Measurements from ENCODE around the gene TSPAN7. TPM values are rescaled to one million over a fixed set of nuclear protein-coding genes. Genes with fewer than 3 reads are reported as not detected.
A peak's percentile ranks its signal among the peaks of the same experiment; 100 is the strongest.

Gene TSPAN7
- total RNA-seq, 1 donor from 2014 or later, result 54.6 TPM

DNA sequence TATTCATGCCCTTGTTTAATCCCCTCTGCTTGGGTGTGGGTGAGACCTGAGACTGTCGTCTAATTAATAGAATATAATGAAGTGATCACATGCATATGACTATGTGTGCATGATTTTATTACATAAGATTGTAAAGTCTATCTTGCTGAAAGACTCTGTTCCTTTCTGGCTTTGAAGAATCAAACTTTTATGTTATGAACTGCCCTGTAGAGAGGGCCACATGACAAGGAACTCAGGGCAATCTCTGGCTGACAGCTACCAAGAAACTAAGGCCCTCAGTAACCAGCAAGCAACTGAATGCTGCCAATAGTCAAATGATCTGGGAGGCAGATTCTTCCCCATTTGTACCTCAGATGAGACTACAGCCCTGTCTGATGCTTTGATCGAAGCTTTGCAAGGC is 13.5 kb downstream of the TSPAN7 start:
- H3K4me1 ChIP-seq, result no peaks in the 10 kb centered on the region
- H3K36me3 ChIP-seq, result no peaks in the 10 kb centered on the region
- H3K9me3 ChIP-seq, result no peaks in the 10 kb centered on the region
- TF ChIP-seq, protein P1, sequence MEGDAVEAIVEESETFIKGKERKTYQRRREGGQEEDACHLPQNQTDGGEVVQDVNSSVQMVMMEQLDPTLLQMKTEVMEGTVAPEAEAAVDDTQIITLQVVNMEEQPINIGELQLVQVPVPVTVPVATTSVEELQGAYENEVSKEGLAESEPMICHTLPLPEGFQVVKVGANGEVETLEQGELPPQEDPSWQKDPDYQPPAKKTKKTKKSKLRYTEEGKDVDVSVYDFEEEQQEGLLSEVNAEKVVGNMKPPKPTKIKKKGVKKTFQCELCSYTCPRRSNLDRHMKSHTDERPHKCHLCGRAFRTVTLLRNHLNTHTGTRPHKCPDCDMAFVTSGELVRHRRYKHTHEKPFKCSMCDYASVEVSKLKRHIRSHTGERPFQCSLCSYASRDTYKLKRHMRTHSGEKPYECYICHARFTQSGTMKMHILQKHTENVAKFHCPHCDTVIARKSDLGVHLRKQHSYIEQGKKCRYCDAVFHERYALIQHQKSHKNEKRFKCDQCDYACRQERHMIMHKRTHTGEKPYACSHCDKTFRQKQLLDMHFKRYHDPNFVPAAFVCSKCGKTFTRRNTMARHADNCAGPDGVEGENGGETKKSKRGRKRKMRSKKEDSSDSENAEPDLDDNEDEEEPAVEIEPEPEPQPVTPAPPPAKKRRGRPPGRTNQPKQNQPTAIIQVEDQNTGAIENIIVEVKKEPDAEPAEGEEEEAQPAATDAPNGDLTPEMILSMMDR (IDR thresholded peaks at IDR 0.05), result no peak
- H3K4me3 ChIP-seq, result no peak overlapping the region
- intact Hi-C loops (cut with DNase I), result no loop called here
- no peaks in the 10 kb centered on the region for H3K27me3 ChIP-seq (ENCODE audit: low read depth)
- ATAC-seq, result no peak
- no peak for DNase-seq
- H3K27ac ChIP-seq, result no peak overlapping the region

DNA sequence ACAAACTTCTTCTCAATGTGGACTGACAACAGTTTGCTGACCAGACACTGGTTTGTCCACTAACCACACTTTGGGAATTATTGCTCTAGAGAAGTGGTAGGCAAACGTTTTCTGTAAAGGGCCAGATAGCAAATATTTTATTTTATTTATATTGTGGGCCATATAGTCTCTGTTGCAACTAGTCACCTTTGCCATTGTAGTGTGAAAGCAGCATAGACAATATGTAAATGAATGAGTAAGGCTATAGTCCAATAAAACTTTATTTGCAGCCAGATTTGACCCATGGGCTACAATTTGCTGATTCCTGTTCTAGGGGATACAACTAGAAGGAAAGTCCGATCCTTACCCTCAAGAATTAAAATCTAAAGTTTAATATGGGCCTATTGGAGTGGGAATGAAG is 14.5 kb downstream of the TSPAN7 start:
- H3K36me3 ChIP-seq, result no peaks in the 10 kb centered on the region
- TF ChIP-seq, protein P1 (IDR thresholded peaks at IDR 0.05), result no peak
- H3K27ac ChIP-seq, result no peak overlapping the region
- DNase-seq, result no peak
- H3K9me3 ChIP-seq, result no peaks in the 10 kb centered on the region
- ATAC-seq, result no peak
- no peaks in the 10 kb centered on the region for H3K4me1 ChIP-seq
- no peaks in the 10 kb centered on the region for H3K27me3 ChIP-seq (ENCODE audit: low read depth)
- intact Hi-C loops (cut with DNase I), result no loop called here
- no peak overlapping the region for H3K4me3 ChIP-seq

DNA sequence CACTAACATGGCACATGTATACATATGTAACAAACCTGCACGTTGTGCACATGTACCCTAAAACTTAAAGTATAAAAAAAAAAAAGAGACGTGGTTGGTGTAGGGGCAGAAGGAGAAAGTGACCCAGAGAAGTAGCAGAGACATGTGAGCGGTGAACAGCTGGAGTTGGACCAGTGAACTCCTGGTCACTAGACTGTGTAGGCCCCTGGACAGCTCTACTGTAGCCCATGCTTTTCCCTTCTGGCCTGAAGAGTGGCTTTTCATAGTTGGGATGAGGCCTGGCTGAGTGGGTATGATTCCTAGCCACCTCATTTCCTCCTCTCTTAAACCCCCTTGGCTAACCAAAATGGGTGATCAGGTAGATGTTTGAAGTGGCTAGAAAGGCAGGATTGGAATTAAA is 16.4 kb downstream of the TSPAN7 start:
- Histone ChIP-seq H3K27me3 (ENCODE audit: low read depth) (no peaks in the 10 kb centered on the region), H3K4me1 (no peaks in the 10 kb centered on the region), H3K27ac (no peak overlapping the region), H3K4me3 (no peak overlapping the region), H3K36me3 (no peaks in the 10 kb centered on the region), H3K9me3 (no peaks in the 10 kb centered on the region)
- ATAC-seq (no peak), DNase-seq (no peak)
- intact Hi-C loops (cut with DNase I), result no loop called here
- TF ChIP-seq, protein P1 (IDR thresholded peaks at IDR 0.05), result no peak

DNA sequence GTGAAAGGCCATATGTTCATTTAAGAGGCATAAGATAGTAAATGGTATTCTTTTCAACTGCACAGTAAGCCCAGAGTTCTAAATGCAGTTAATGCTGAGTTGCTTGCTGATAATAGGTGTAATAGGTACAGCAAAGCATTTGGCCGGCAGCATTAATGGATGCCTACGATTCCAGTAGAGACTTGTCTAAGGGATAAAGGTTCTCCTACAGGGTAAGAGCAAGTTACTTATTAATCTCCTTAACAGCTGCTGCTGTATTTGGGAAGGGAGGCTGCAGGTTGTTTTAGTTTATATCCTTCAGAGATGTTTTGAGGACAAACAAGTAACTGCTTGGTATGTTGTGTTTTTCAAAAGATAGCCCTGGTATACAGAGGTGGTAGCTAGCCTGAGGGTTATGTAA is 16.8 kb downstream of the TSPAN7 start:
- ATAC-seq (peak in 1 of 2 donors; percentile 19), DNase-seq (no peak)
- Histone ChIP-seq H3K27me3 (ENCODE audit: low read depth) (no peaks in the 10 kb centered on the region), H3K9me3 (no peaks in the 10 kb centered on the region), H3K4me1 (no peaks in the 10 kb centered on the region), H3K36me3 (no peaks in the 10 kb centered on the region), H3K4me3 (no peak overlapping the region), H3K27ac (no peak overlapping the region)
- intact Hi-C loops (cut with DNase I), result no loop called here
- TF ChIP-seq, protein P1 (IDR thresholded peaks at IDR 0.05), result no peak

DNA sequence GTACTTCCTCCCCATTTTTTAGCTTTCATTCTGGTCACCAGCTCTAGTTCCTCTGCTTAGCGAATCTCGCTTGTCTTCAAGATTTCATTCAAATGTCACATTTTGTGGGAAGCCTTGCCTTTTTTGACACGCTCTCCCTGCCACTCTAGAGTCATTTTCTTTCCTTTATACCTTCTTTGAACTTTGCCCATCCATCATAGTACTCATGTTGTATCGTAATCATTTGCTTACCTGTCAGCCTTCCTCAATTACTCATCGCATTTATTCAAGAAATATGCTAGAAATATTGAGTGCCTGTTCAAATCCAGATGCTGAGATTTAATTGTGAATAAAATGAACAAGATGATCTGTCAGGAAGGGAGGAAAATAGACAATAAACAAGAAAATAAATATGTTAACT is 21.8 kb downstream of the TSPAN7 start:
- Histone ChIP-seq H3K9me3 (no peaks in the 10 kb centered on the region), H3K4me1 (no peaks in the 10 kb centered on the region), H3K27me3 (ENCODE audit: low read depth) (no peaks in the 10 kb centered on the region), H3K36me3 (no peaks in the 10 kb centered on the region), H3K4me3 (no peak overlapping the region), H3K27ac (no peak overlapping the region)
- DNase-seq, result no peak
- ATAC-seq, result no peak
- TF ChIP-seq, protein P1 (IDR thresholded peaks at IDR 0.05), result no peak
- intact Hi-C loops (cut with DNase I), result no loop called here

DNA sequence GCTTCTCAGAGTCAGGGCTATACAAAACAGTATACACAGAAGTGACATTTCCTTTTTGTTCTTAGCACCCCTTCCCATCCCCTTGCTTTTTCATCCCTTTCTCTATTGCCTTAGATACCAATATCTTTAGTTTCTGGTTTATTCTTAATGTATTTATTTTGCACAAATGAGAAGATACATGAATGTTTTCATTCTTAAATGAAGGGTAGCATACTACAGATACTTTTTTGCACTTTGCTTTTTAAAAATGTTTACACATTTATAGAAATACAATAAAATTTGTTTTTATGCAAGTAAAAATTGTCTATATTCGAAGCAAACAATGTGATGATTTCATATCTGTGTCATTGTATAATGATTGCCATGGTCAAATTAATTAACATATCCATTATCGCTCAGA is 33.1 kb downstream of the TSPAN7 start:
- ATAC-seq (no peak), DNase-seq (no peak)
- Histone ChIP-seq H3K9me3 (no peaks in the 10 kb centered on the region), H3K27ac (no peak overlapping the region), H3K27me3 (ENCODE audit: low read depth) (no peaks in the 10 kb centered on the region), H3K4me1 (no peaks in the 10 kb centered on the region), H3K4me3 (no peak overlapping the region), H3K36me3 (no peaks in the 10 kb centered on the region)
- TF ChIP-seq, protein P1 (IDR thresholded peaks at IDR 0.05), result no peak
- intact Hi-C loops (cut with DNase I), result no loop called here

Measured in lower lobe of right lung (tissue), 2 donors.